GM23338 (cell line): ENCODE data around the gene CALCR. TPM values are rescaled to one million over a fixed set of nuclear protein-coding genes. Genes with fewer than 3 reads are reported as not detected.

ENCODE experiments used
- ATAC-seq: fragments of 200-7000 bp; cut with Tn5 transposase; 3 replicates; pipeline ENCODE4 v1.9.1; 2020
- DNase-seq: peaks from one replicate; pipeline ENCODE4 v3.0.0-alpha.2; 2015; ENCODE audit warnings: low spot score
- H2AFZ ChIP-seq: fragments of 200-600 bp; sonication (generic); 2 replicates; pipeline ENCODE4 v1.8.0; 2016; ENCODE audit warnings: antibody characterized with exemption, mild to moderate bottlenecking, moderate library complexity
- H3F3A ChIP-seq: fragments of 200-600 bp; sonication (generic); replicated peaks from 2 replicates; pipeline ENCODE4 v1.8.0; 2017; ENCODE audit warnings: antibody characterized with exemption, mixed run types, low read depth
- H3K27ac ChIP-seq: fragments of 200-600 bp; sonication (generic); 2 replicates; pipeline ENCODE4 v1.6.1; 2016; ENCODE audit warnings: low read depth
- H3K27me3 ChIP-seq: fragments of 200-600 bp; sonication (generic); 2 replicates; pipeline ENCODE4 v1.8.0; 2016; ENCODE audit warnings: mild to moderate bottlenecking, mixed run types, moderate library complexity; ENCODE audit not compliant: insufficient read depth
- H3K36me3 ChIP-seq: fragments of 200-600 bp; sonication (generic); 2 replicates; pipeline ENCODE4 v1.8.0; 2016; ENCODE audit warnings: mild to moderate bottlenecking; ENCODE audit not compliant: insufficient read depth
- H3K4me1 ChIP-seq: fragments of 200-600 bp; sonication (generic); 2 replicates; pipeline ENCODE4 v1.8.0; 2016; ENCODE audit warnings: mild to moderate bottlenecking, moderate library complexity; ENCODE audit not compliant: insufficient read depth
- H3K4me2 ChIP-seq: fragments of 200-600 bp; sonication (generic); 2 replicates; pipeline ENCODE4 v1.7.1; 2017; ENCODE audit warnings: mixed run types
- H3K4me3 ChIP-seq: fragments of 200-600 bp; sonication (generic); 2 replicates; pipeline ENCODE4 v1.6.1; 2016; ENCODE audit warnings: mixed run types
- H3K79me2 ChIP-seq: fragments of 200-600 bp; sonication (generic); replicated peaks from 2 replicates; pipeline ENCODE4 v1.8.0; 2017; ENCODE audit warnings: mild to moderate bottlenecking; ENCODE audit not compliant: insufficient read depth
- H3K9me2 ChIP-seq: fragments of 200-600 bp; sonication (generic); 2 replicates; pipeline ENCODE4 v1.8.0; 2017; ENCODE audit not compliant: insufficient read depth
- H4K20me1 ChIP-seq: fragments of 200-600 bp; sonication (generic); replicated peaks from 2 replicates; pipeline ENCODE4 v1.8.0; 2017; ENCODE audit warnings: mild to moderate bottlenecking; ENCODE audit not compliant: insufficient read depth
- H3K27ac Mint-ChIP-seq: 2 replicates; pipeline ENCODE4 v1.8.0; 2020; ENCODE audit warnings: inconsistent platforms, mild to moderate bottlenecking, moderate library complexity, mixed read lengths
- H3K27me3 Mint-ChIP-seq: 3 replicates; pipeline ENCODE4 v1.8.0; 2022; ENCODE audit warnings: low read depth, mild to moderate bottlenecking, moderate library complexity, mixed read lengths, inconsistent platforms; ENCODE audit not compliant: insufficient read depth, poor library complexity
- H3K36me3 Mint-ChIP-seq: 3 replicates; pipeline ENCODE4 v1.8.0; 2021; ENCODE audit warnings: low read depth, mild to moderate bottlenecking, inconsistent platforms, moderate library complexity, mixed read lengths
- H3K4me1 Mint-ChIP-seq: 3 replicates; pipeline ENCODE4 v1.8.0; 2020; ENCODE audit warnings: mild to moderate bottlenecking, inconsistent platforms, mixed read lengths
- H3K4me3 Mint-ChIP-seq: 3 replicates; pipeline ENCODE4 v1.8.0; 2021; ENCODE audit warnings: moderate library complexity, mild to moderate bottlenecking, inconsistent platforms, mixed read lengths
- H3K9me3 Mint-ChIP-seq: 3 replicates; pipeline ENCODE4 v1.8.0; 2020; ENCODE audit warnings: moderate library complexity, mild to moderate bottlenecking, inconsistent platforms, mixed read lengths
- CREB1 ChIP-seq: fragments of 250-450 bp; sonication (Bioruptor Pico); IDR thresholded peaks from 2 replicates; pipeline ENCODE4 v1.5.0; 2020; ENCODE audit warnings: low read depth, mild to moderate bottlenecking, moderate library complexity
- EZH2phosphoT487 ChIP-seq: fragments of 200-600 bp; sonication (generic); IDR thresholded peaks from one replicate; pipeline ENCODE4 v1.8.1; 2018; ENCODE audit warnings: antibody characterized with exemption; ENCODE audit not compliant: unreplicated experiment
- JUNB ChIP-seq: IDR thresholded peaks from one replicate; pipeline ENCODE4 v1.6.1; 2016; ENCODE audit warnings: antibody characterized with exemption; ENCODE audit not compliant: unreplicated experiment
- NANOG ChIP-seq: IDR thresholded peaks from 2 replicates; pipeline ENCODE4 v1.6.1; 2016; ENCODE audit warnings: antibody characterized with exemption, borderline replicate concordance
- POLR2AphosphoS5 ChIP-seq: IDR thresholded peaks from 2 replicates; pipeline ENCODE4 v1.6.1; 2016; ENCODE audit warnings: antibody characterized with exemption, low read depth
- STAT1 ChIP-seq: IDR thresholded peaks from one replicate; pipeline ENCODE4 v1.6.1; 2016; ENCODE audit warnings: antibody characterized with exemption; ENCODE audit not compliant: unreplicated experiment
- ZNF114 ChIP-seq: fragments of 250-450 bp; sonication (Bioruptor Pico); IDR thresholded peaks from 2 replicates; pipeline ENCODE4 v1.5.0; 2020; ENCODE audit warnings: mild to moderate bottlenecking, moderate library complexity
- polyA plus RNA-seq: library from polyadenylated mRNA; unstranded; fragments of >200 nt; fragmentation: Nextera tagmentation; extraction: Ambion mirVana; gene quantifications from 2 replicates; pipeline ENCODE4 v1.2.1, GENCODE V29; 2016
- total RNA-seq: library from RNA; depleted of rRNA; stranded (reverse); fragments of >200 nt; shearing (Covaris generic); gene quantifications from 2 replicates; pipeline ENCODE4 v1.2.3, GENCODE V29; 2014
- TF ChIP-seq, protein P1 (sequence below): IDR thresholded peaks from one replicate; pipeline ENCODE4 v1.6.1; 2018; ENCODE audit warnings: antibody characterized with exemption; ENCODE audit not compliant: unreplicated experiment
- TF ChIP-seq, protein P2 (sequence below): IDR thresholded peaks from 2 replicates; pipeline ENCODE4 v1.6.1; 2016; ENCODE audit warnings: antibody characterized with exemption

Gene CALCR
- total and polyA plus RNA-seq, 2 experiments from 2014 or later: 0.32 to 1.6 TPM

DNA sequence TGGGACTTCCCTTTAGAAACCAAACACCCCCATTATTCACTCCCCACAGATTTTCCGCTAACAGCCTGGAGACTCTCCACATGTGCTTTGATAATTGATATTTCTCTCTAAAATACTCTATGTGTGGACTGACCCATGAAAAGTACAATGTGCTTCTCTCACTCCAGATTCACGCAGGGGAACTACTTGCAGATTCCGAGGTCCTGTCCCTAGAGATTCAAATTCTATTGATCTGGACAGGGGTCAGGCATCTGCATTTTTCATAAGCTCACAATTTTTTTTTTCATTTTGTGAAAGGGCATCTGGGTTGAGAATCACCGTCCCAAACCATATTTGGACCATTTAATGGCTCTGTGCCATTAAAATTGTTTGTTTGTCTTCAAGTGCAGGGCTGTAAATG, 98.7 kb downstream of the CALCR start (continued):
- TF ChIP-seq, protein P1, sequence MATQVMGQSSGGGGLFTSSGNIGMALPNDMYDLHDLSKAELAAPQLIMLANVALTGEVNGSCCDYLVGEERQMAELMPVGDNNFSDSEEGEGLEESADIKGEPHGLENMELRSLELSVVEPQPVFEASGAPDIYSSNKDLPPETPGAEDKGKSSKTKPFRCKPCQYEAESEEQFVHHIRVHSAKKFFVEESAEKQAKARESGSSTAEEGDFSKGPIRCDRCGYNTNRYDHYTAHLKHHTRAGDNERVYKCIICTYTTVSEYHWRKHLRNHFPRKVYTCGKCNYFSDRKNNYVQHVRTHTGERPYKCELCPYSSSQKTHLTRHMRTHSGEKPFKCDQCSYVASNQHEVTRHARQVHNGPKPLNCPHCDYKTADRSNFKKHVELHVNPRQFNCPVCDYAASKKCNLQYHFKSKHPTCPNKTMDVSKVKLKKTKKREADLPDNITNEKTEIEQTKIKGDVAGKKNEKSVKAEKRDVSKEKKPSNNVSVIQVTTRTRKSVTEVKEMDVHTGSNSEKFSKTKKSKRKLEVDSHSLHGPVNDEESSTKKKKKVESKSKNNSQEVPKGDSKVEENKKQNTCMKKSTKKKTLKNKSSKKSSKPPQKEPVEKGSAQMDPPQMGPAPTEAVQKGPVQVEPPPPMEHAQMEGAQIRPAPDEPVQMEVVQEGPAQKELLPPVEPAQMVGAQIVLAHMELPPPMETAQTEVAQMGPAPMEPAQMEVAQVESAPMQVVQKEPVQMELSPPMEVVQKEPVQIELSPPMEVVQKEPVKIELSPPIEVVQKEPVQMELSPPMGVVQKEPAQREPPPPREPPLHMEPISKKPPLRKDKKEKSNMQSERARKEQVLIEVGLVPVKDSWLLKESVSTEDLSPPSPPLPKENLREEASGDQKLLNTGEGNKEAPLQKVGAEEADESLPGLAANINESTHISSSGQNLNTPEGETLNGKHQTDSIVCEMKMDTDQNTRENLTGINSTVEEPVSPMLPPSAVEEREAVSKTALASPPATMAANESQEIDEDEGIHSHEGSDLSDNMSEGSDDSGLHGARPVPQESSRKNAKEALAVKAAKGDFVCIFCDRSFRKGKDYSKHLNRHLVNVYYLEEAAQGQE: no peak
- TF ChIP-seq NANOG (no peak), EZH2phosphoT487 (no peak), STAT1 (no peak), ZNF114 (CRISPR knock-in tag) (no peak), POLR2AphosphoS5 (no peak), JUNB (no peak)

DNA sequence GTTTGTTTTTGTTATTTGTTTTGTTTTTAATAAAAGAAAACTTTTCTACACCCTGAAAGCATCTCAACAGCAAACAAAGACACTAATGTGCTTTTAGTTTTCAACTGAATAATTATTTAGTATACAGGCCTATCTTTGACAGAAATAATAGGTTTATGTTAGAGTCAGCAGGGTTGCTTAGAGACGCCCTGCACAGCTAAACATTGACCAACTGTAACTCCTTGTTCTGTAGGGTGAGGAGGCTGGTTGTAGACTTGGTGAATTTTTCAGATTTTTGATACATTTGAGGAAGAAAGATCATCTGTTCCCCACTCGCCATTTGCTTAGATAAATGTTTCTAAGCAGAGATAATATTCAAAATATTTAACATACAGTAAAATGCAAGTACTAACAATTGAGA, 103.1 kb downstream of the CALCR start:
- no peak overlapping the region for H3K4me3 ChIP-seq
- DNase-seq (no peak), ATAC-seq (no peak)
- H3K9me3 Mint-ChIP-seq: no peaks in the 10 kb centered on the region
- no peak overlapping the region for H3K4me3 Mint-ChIP-seq
- H3F3A ChIP-seq: no peaks in the 10 kb centered on the region
- peaks cover 41% of the 10 kb centered on the region for H3K4me1 ChIP-seq
- no peaks in the 10 kb centered on the region for H4K20me1 ChIP-seq
- no peaks in the 10 kb centered on the region for H3K79me2 ChIP-seq
- no peaks in the 10 kb centered on the region for H3K36me3 ChIP-seq
- H3K27ac Mint-ChIP-seq: no peak overlapping the region
- H3K4me1 Mint-ChIP-seq: peaks cover 42% of the 10 kb centered on the region
- H3K4me2 ChIP-seq: no peak overlapping the region
- H3K36me3 Mint-ChIP-seq: no peaks in the 10 kb centered on the region
- no peak overlapping the region for H2AFZ ChIP-seq
- no peak for TF ChIP-seq NANOG
- no peak for TF ChIP-seq STAT1
- TF ChIP-seq CREB1 (CRISPR knock-in tag): no peak
- no peak for TF ChIP-seq EZH2phosphoT487
- no peak for TF ChIP-seq ZNF114 (CRISPR knock-in tag)
- no peak for TF ChIP-seq POLR2AphosphoS5
- TF ChIP-seq, protein P2, sequence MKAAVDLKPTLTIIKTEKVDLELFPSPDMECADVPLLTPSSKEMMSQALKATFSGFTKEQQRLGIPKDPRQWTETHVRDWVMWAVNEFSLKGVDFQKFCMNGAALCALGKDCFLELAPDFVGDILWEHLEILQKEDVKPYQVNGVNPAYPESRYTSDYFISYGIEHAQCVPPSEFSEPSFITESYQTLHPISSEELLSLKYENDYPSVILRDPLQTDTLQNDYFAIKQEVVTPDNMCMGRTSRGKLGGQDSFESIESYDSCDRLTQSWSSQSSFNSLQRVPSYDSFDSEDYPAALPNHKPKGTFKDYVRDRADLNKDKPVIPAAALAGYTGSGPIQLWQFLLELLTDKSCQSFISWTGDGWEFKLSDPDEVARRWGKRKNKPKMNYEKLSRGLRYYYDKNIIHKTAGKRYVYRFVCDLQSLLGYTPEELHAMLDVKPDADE: no peak
- TF ChIP-seq, protein P1: no peak
- no peaks in the 10 kb centered on the region for H3K27me3 Mint-ChIP-seq
- H3K27ac ChIP-seq: no peak overlapping the region
- H3K9me2 ChIP-seq: no peaks in the 10 kb centered on the region
- no peaks in the 10 kb centered on the region for H3K27me3 ChIP-seq
